ENCODE results near the gene DNAJB8.

Gene DNAJB8

DNA sequence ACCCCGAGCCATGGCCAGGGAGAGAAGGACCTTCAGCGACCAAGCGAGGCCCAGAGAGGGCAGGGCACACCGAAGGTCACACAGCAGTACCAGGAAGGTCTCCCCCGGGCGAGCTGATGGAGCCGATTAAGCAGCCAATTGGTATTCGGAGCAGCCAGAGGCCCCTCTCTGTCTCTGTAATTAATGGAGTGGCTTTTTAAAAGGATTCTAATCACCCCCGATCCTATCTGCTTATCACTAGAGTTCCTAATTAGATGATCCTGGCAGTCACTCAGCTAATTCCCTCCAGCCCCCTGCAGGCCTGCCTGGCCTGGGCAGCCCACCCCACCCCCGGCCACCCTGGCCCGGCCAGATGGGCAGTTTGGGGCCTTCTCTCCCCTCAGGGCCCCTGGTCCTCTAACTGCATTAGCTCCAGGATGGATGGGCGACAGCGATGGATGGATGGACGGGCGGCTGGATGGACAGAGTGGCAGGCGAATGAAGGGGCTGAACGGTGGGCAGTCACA is 1.6 kb upstream of the DNAJB8 start:
- DNase-seq (ENCODE audit: low read depth, low spot score) = no peak

DNA sequence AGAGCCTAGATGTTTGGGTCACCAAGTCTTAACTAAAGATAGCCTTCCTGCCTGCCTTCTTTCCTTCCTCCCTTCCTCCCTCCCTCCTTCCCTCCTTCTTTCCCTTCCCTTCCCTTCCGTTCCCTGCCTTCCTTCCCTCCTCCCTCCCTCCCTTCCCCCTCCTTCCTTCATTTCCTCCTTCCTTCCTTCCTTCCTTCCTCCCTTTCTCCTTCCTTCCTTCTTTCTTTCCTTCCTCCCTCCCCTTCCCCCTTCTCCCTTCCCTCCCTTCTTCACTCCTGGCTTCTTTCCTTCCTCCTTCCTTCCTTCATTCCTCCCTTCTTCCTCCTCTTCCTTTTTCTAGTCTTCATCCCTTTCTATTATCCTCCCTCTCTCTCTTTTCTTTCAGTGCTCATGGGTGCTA is 2.0 kb downstream of the DNAJB8 start:
- DNase-seq (ENCODE audit: low read depth, low spot score) = no peak

DNA sequence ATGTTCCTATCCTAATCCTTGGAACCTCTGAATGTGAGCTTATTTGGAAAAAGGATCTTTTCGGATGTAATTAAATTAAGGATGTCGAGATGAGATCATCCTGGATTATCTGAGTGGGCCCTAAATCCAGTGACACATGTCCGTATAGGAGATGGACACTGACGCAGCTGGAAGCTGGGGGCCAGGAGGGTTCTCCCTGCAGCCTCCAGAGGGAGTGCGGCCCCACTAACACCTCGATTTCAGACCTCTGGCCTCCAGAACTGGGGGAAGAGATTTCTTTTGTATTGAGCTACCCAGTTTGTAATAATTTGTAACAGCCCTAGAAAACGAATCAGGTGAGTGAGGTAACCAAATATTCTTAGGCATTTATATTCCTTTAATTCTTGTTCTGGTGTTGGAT is 2.5 kb downstream of the DNAJB8 start:
- no peak for DNase-seq (ENCODE audit: low read depth, low spot score)

DNA sequence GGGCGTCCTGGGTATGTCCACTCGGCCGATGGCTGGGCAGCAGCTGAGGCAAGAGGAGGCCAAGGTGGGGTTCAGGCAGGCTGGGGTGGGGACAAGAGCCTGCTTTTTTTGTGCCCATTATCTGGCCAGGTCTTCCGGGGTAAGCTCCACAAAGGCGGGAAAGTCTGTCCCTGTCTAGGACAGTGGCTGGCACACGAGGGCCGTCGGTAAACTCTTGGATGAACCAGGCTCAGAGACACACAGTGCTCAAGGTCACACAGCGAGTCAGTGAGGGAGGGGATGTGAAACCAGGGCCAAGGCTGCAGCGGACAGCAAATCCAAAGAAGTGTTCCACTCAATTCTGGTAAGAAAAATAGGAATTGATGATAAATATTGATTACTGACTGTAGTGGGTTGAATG is 2.9 kb downstream of the DNAJB8 start:
- DNase-seq (ENCODE audit: low read depth, low spot score) = no peak

DNA sequence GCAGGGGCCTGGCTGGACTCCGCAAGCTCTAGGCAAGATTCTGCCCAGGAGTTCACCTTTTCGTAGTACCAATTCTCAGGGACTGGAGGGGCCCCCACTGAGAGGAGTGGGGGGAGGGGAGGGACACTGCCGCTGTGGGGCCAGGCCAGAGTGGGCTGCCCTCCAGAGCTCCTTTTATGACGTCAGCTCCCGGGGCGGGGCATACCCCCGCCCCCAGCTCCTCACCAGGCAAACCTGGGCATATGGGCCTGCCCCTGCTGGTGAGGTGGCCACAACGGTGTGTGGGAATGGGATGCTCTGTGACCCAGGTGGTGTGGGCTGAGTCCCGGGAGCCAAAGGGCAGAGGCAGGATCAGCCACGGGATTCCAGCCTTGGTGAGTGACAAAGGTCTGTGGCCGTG is 3.3 kb downstream of the DNAJB8 start:
- no peak for DNase-seq (ENCODE audit: low read depth, low spot score)

- no peak for DNase-seq (ENCODE audit: low read depth, low spot score)
Observed at GRCh38 chr3:128462931-128463330, 3.8 kb downstream of the DNAJB8 start.

GRCh38 chr3:128462341-128462910 is 4.3 kb downstream of the DNAJB8 start:
- no peak for DNase-seq (ENCODE audit: low read depth, low spot score)

- no peak for DNase-seq (ENCODE audit: low read depth, low spot score)
Observed at GRCh38 chr3:128461731-128462130, 5.0 kb downstream of the DNAJB8 start.

- DNase-seq (ENCODE audit: low read depth, low spot score) = no peak
Observed at GRCh38 chr3:128459461-128459820, 7.2 kb downstream of the DNAJB8 start.

- no peak for DNase-seq (ENCODE audit: low read depth, low spot score)
Observed at GRCh38 chr3:128458746-128459460, 7.8 kb downstream of the DNAJB8 start.

GRCh38 chr3:128457937-128458336 is 8.8 kb downstream of the DNAJB8 start:
- no peak for DNase-seq (ENCODE audit: low read depth, low spot score)

DNA sequence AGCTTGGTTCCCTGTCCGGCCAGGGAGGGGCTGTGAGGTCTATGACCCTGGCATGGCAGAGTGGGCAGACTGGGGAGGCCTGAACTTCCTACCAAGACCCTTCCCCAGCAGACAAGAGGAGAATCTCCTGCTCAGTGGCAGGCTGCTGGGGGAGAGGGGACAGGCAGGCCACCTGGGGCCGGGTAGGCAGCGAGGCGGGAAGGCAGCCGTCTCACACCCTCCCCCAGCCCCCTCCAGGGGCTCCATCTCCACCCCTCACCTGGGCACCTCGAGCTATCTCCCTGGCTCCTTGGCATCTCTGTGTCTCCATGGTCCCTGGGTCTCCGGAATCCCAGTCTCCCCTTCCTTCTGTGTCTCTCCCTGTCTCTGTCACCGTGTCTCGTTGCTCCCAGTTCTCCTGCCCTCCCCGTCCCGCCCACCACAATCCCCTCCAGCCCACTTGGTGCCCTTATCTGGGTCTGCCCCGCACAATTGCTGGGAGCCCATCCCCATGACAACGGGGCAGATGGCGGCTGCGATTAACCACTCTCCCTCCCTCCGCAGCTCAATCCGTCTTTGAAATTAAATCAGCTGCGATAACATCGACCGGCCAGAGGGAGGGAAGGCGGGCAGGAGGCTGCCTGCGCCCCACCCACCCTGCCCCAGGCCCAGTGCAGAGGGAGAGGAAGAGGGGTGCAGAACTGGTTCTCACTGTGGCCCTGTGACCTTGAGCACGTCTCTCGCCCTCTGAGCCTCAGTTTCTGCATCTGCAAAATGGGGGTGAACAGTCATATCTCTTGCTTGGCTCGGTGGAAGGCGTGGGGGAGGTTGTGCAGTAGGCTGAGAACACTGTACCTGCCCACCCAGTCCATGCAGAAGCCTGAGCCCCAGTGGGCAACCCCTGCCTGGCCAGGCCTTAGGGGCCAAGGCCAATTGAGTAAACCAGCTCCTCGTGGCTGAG is 9.6 kb downstream of the DNAJB8 start:
- DNase-seq (ENCODE audit: low read depth, low spot score) = no peak

GRCh38 chr3:128455786-128456748 is 10.6 kb downstream of the DNAJB8 start:
- no peak for DNase-seq (ENCODE audit: low read depth, low spot score)

DNA sequence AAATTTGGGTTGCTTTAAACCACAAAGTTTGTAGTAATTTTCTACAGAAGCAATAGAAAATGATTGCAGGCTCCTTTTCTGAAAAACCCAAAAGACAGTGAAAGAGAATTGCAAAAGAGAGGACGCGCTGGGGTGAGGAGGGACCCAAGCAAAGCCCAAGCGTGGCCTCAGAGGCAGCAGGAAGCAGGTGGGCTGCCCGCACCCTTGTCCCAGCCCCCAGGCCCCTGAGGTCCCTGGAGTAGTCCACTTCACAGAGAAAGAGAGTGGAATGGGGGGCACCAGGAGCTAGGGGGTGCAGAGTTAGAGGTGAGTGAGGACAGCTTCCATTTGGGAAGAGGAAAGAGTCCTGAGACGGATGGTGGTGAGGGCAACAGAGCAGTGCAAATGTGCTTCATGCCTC is 11.6 kb downstream of the DNAJB8 start:
- DNase-seq (ENCODE audit: low read depth, low spot score) = no peak

DNA sequence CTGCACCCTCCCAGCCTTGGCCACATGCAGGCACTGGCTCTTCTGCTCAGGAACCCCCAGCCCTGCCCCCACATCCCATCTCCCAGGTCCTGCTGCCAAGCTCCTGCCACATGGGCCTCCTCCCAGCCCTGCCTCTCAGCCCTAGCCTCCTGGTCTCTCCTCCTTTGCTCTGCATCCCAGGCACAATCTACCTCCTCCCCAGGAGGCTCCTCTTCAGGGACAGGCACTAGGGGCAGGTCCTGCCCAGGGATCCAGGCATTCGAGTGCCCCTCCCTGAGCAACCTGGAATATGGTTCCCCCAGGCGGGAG is 12.4 kb downstream of the DNAJB8 start:
- DNase-seq (ENCODE audit: low read depth, low spot score) = no peak

GRCh38 chr3:128453501-128454309 is 13.0 kb downstream of the DNAJB8 start:
- DNase-seq (ENCODE audit: low read depth, low spot score) = no peak

DNA sequence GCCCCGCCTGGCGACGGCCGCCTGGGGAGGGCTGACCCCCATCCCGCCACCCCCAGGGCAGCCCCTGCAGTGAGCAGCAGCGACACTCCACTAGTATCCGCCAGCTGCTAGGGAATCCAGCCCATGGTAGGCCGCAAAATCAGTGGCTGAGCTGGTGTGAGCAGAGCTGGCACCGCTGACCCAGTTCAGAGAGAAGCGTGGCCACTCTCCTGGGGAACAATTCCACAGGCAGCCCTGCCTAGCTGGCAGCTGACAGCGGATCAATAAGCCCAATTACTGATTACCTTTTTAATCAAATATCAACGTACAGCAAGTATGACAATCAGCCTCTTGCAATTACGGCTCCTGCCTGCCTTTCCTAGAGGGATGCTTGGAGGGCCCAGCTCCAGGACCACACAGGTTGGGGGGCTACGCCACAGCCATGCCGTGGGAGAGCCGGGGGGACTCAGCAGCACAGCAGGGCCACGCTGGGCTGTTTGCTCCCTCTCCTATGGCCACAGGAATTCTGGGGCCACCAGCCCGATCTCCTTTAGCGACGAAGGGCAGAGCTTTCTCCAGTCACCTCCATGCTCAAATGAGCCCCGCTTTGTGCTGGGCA is 13.9 kb downstream of the DNAJB8 start:
- no peak for DNase-seq (ENCODE audit: low read depth, low spot score)

DNA sequence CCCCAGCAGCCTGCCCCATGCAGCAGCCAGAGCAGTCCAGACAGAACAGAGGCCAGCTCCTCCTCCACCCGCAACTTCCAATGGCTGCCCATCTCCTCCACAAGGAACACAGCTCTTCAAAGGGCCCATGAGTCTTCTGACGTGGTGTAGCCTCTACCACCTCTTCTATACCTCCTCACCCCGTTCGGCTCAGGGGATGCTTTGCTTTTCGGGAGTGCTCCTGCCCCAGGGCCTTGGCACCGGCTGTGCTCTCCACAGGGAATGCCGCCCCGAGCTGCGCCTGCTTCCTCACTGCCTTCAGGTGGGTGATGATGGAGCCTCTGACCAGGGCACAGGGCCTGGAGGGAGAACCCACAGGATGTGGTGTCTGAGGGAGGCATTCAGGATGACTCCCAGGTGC is 14.6 kb downstream of the DNAJB8 start:
- DNase-seq (ENCODE audit: low read depth, low spot score) = no peak

DNA sequence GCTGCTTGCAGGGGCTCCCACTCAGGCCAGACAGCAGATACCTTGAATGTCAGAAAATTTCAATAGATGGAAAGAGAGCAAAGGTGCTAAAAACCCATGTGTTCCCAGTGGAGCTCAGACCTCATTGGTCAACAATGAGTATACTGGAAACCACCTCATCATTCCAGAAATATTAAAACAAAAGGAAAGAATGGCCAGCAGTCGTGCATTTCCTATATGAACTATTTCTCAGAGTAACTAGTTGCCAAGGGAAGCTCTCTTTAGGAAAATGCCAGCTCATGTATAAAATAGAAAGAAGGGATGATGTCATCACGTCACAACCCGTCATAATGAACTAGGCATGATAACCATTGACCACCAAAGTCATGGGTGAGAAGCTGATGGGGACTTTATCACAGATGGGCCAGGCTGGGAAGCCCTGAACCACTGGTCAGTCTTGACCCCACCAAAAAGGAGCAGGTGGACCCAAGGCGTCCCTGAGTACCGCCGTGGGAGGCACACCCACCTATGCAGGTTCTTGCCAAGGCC is 17.5 kb downstream of the DNAJB8 start:
- DNase-seq (ENCODE audit: low read depth, low spot score) = no peak

- no peak for DNase-seq (ENCODE audit: low read depth, low spot score)
Observed at GRCh38 chr3:128448491-128448890, 18.2 kb downstream of the DNAJB8 start.
